Keratinocyte (primary cell): ENCODE measurements around the gene CELF6. TPM values are rescaled to one million over a fixed set of nuclear protein-coding genes. Genes with fewer than 3 reads are reported as not detected.

Experiments
- DNase-seq: peaks from one replicate; pipeline ENCODE4 v3.0.0-alpha.2; 2011; ENCODE audit warnings: low read depth, missing footprints, low spot score
- FAIRE-seq: peaks from 2 replicates; lab custom pipeline; 2011; peaks lifted over from hg19 to GRCh38; lab: Jason Lieb, UNC
- H2AFZ ChIP-seq: 2 replicates; pipeline ENCODE4 v1.6.0; 2012; ENCODE audit warnings: low read length, control low read depth, inconsistent platforms; ENCODE audit not compliant: control insufficient read depth
- H3K27ac ChIP-seq: 2 replicates; pipeline ENCODE4 v1.5.1; 2011; ENCODE audit warnings: low read length; ENCODE audit not compliant: control insufficient read depth, insufficient read depth
- H3K27me3 ChIP-seq: 3 replicates; pipeline ENCODE4 v1.6.0; 2011; ENCODE audit warnings: low read length; ENCODE audit not compliant: control insufficient read depth, insufficient read depth; ENCODE audit errors: extremely low read depth
- H3K36me3 ChIP-seq, 2 experiments: 2 replicates in 1 of 2; 3 replicates in 1 of 2; pipeline ENCODE4 v1.5.1; 2011; ENCODE audit warnings: low read length in 2 of 2, mild to moderate bottlenecking in 1 of 2; ENCODE audit not compliant: control insufficient read depth in 2 of 2, insufficient read depth in 2 of 2; ENCODE audit errors: extremely low read depth in 1 of 2
- H3K4me1 ChIP-seq: 3 replicates; pipeline ENCODE4 v1.5.1; 2011; ENCODE audit warnings: low read length; ENCODE audit not compliant: control insufficient read depth, insufficient read depth; ENCODE audit errors: extremely low read depth
- H3K4me2 ChIP-seq: 3 replicates; pipeline ENCODE4 v1.6.0; 2011; ENCODE audit warnings: low read depth, low read length; ENCODE audit not compliant: control insufficient read depth, insufficient read depth; ENCODE audit errors: extremely low read depth
- H3K4me3 ChIP-seq, 3 experiments: fragments of 200-600 bp in 1 of 3; sonication (generic) in 1 of 3; 2 replicates in 2 of 3; 3 replicates in 1 of 3; pipeline ENCODE4 v1.5.1; 2011 to 2016; ENCODE audit warnings: low read length in 3 of 3, mild to moderate bottlenecking in 3 of 3, control low read depth in 2 of 3, inconsistent platforms in 1 of 3, low read depth in 1 of 3, mixed read lengths in 1 of 3, mixed run types in 1 of 3, moderate library complexity in 1 of 3; ENCODE audit not compliant: control insufficient read depth in 2 of 3, insufficient read depth in 2 of 3; ENCODE audit errors: extremely low read depth in 1 of 3
- H3K79me2 ChIP-seq: 2 replicates; pipeline ENCODE4 v1.6.0; 2012; ENCODE audit warnings: low read length; ENCODE audit not compliant: control insufficient read depth, insufficient read depth
- H3K9ac ChIP-seq: 3 replicates; pipeline ENCODE4 v1.6.0; 2011; ENCODE audit warnings: low read length; ENCODE audit not compliant: control insufficient read depth, insufficient read depth; ENCODE audit errors: extremely low read depth
- H3K9me1 ChIP-seq: 3 replicates; pipeline ENCODE4 v1.6.0; 2011; ENCODE audit warnings: low read length; ENCODE audit not compliant: control insufficient read depth, insufficient read depth; ENCODE audit errors: extremely low read depth
- H3K9me3 ChIP-seq: 2 replicates; pipeline ENCODE4 v1.5.1; 2012; ENCODE audit warnings: low read depth, low read length; ENCODE audit not compliant: control insufficient read depth
- H4K20me1 ChIP-seq: 3 replicates; pipeline ENCODE4 v1.6.0; 2011; ENCODE audit warnings: low read length; ENCODE audit not compliant: control insufficient read depth, insufficient read depth; ENCODE audit errors: extremely low read depth
- EZH2 ChIP-seq: IDR thresholded peaks from one replicate; pipeline ENCODE4 v1.6.1; 2012; ENCODE audit warnings: inconsistent platforms, mild to moderate bottlenecking, low read length, moderate library complexity
- dilution Hi-C: fragments of 300-500 bp; cut with MboI; formaldehyde crosslinking; loops from one replicate; pipeline ENCODE4 v1.7.0; 2020; ENCODE audit warnings: low sequenced_read_pairs; ENCODE audit not compliant: extremely low pct_ligation_motif_present
- polyA minus RNA-seq, 3 experiments: library from RNA; depleted of rRNA, polyadenylated mRNA; stranded (reverse); fragments of >200 nt; gene quantifications; 1 replicate in 1 of 3; 2 replicates in 1 of 3; 3 replicates in 1 of 3; pipeline ENCODE4 v1.2.3, GENCODE V29; 2011
- polyA plus RNA-seq, 5 experiments: library from polyadenylated mRNA; depleted of rRNA in 3 of 5; stranded (reverse) in 3 of 5; stranded (forward) in 1 of 5; unstranded in 1 of 5; fragments of >200 nt; gene quantifications; 1 replicate in 1 of 5; 2 replicates in 3 of 5; 3 replicates in 1 of 5; pipeline versions ENCODE4 v1.2.1 to v1.2.3, GENCODE V29; 2011 to 2012; ENCODE audit warnings: missing spikeins in 2 of 5, low read depth in 1 of 5, low replicate concordance in 1 of 5
- TF ChIP-seq, protein P1 (sequence below), 3 experiments: IDR thresholded peaks in 1 of 3; conservative IDR thresholded peaks in 1 of 3; optimal IDR thresholded peaks in 1 of 3; 2 replicates in 2 of 3; 3 replicates in 1 of 3; pipeline versions ENCODE3 to v1.5.1; 2011; ENCODE audit warnings: low read length in 3 of 3, mild to moderate bottlenecking in 3 of 3, moderate library complexity in 2 of 3, control low read depth in 1 of 3, inconsistent platforms in 1 of 3; ENCODE audit not compliant: insufficient read depth in 2 of 3; ENCODE audit errors: extremely low read depth in 1 of 3

CELF6 gene
- polyA plus RNA-seq: 0.04 to 0.12 TPM in 2 of 3 replicates, not detected in the other
- 0.47 TPM for polyA plus RNA-seq (2011; ENCODE audit: low read depth)
- polyA plus RNA-seq (2011; cell fraction: cytosol; rRNA removed): 0.04 TPM in 1 of 2 replicates, not detected in the other
- polyA plus RNA-seq (2011; cell fraction: nucleus; rRNA removed): 0.79 and 0.81 TPM in 2 replicates
- polyA plus RNA-seq (2012; ENCODE audit: low replicate concordance): 0.42 TPM in 1 of 2 replicates, not detected in the other
- polyA minus RNA-seq: 0.06 to 0.20 TPM (median 0.16 TPM) in 3 replicates
- polyA minus RNA-seq (2011; cell fraction: cytosol; rRNA and poly(A)+ RNA removed): not detected
- polyA minus RNA-seq (2011; cell fraction: nucleus; rRNA and poly(A)+ RNA removed): not detected in 2 replicates

- Histone ChIP-seq H3K4me3 (peak within 1 kb of the TSS; percentile 46 to 73 (median 50)), H3K9ac (peak within 1 kb of the TSS; percentile 52), H3K27ac (no peak within 1 kb of the TSS), H3K79me2 (no peaks in the 10 kb centered on the region), H3K36me3 (no peaks in the 10 kb centered on the region), H3K9me1 (no peaks in the 10 kb centered on the region), H3K27me3 (peaks cover 12% of the 10 kb centered on the region), H4K20me1 (no peaks in the 10 kb centered on the region), H3K9me3 (no peaks in the 10 kb centered on the region), H3K4me2 (peak within 1 kb of the TSS; percentile 47), H3K4me1 (peaks cover 6% of the 10 kb centered on the region), H2AFZ (peak within 1 kb of the TSS; percentile 79)
- TF ChIP-seq, protein P1, sequence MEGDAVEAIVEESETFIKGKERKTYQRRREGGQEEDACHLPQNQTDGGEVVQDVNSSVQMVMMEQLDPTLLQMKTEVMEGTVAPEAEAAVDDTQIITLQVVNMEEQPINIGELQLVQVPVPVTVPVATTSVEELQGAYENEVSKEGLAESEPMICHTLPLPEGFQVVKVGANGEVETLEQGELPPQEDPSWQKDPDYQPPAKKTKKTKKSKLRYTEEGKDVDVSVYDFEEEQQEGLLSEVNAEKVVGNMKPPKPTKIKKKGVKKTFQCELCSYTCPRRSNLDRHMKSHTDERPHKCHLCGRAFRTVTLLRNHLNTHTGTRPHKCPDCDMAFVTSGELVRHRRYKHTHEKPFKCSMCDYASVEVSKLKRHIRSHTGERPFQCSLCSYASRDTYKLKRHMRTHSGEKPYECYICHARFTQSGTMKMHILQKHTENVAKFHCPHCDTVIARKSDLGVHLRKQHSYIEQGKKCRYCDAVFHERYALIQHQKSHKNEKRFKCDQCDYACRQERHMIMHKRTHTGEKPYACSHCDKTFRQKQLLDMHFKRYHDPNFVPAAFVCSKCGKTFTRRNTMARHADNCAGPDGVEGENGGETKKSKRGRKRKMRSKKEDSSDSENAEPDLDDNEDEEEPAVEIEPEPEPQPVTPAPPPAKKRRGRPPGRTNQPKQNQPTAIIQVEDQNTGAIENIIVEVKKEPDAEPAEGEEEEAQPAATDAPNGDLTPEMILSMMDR (optimal IDR thresholded peaks at IDR 0.05 in 1 of 3, IDR thresholded peaks at IDR 0.05 in 1 of 3, conservative IDR thresholded peaks at IDR 0.05 in 1 of 3; ENCODE audit: extremely low read depth in 1 of 3, insufficient read depth in 2 of 3, low read length in 3 of 3): no peak
- no peak for TF ChIP-seq EZH2
- DNase-seq (no peak), FAIRE-seq (no peak)
- dilution Hi-C loops: no loop called here
Observed at GRCh38 chr15:72319985-72320671, at the start of gene CELF6. Gene CELF6 (minus strand): TSS chr15:72320157. CDS start chr15:72319874, 283 bp downstream.

DNA sequence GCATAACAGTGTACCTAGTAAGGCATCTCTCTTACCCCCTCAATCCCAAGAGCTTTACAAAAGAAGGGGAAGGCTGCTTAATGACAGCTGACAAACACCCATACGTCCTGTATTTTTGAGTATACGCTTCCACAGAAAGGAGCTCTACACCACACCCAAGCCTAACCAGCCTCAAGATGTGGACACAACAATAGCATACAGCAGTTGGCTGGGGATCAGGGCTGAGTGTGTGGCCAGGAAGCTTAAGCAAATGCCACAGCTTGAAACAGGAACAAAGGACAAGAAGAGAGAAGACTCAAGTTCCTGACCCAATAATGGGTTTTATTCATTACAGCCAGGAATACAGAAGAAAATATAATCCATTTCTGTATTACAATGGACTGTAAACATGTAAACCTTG lies 48.9 kb upstream of the CELF6 start:
- H4K20me1 ChIP-seq: no peaks in the 10 kb centered on the region

More for the DNA sequence above, 48.9 kb upstream of the CELF6 start:
- H2AFZ ChIP-seq: no peak overlapping the region
- H3K4me3 ChIP-seq: no peak overlapping the region
- no peak overlapping the region for H3K27ac ChIP-seq
- no peaks in the 10 kb centered on the region for H3K27me3 ChIP-seq
- DNase-seq: no peak
- peaks cover 12% of the 10 kb centered on the region for H3K4me1 ChIP-seq
- dilution Hi-C loops: no loop called here
- H3K9me1 ChIP-seq: no peaks in the 10 kb centered on the region
- H3K79me2 ChIP-seq: no peaks in the 10 kb centered on the region
- TF ChIP-seq, protein P1 (optimal IDR thresholded peaks at IDR 0.05 in 1 of 3, IDR thresholded peaks at IDR 0.05 in 1 of 3, conservative IDR thresholded peaks at IDR 0.05 in 1 of 3; ENCODE audit: extremely low read depth in 1 of 3, insufficient read depth in 2 of 3, low read length in 3 of 3): no peak
- TF ChIP-seq EZH2: no peak
- H3K4me2 ChIP-seq: no peak overlapping the region
- peaks cover 0 to 6% of the 10 kb centered on the region in 2 experiments for H3K36me3 ChIP-seq
- FAIRE-seq: no peak
- no peaks in the 10 kb centered on the region for H3K9me3 ChIP-seq
- H3K9ac ChIP-seq: no peak overlapping the region
